GM21526 (cell line): ENCODE data around the gene CEP135.

ENCODE experiments used
- ATAC-seq: cut with Tn5 transposase; IDR thresholded peaks from one replicate; pipeline ENCODE4 v1.9.1; 2021; ENCODE audit warnings: moderate library complexity; ENCODE audit not compliant: unreplicated experiment, low FRiP score

The CEP135 gene

GRCh38 chr4:56007154-56007553 is 58.4 kb downstream of the CEP135 start:
- ATAC-seq = no peak

- no peak for ATAC-seq
Observed at GRCh38 chr4:56008206-56008605, 59.5 kb downstream of the CEP135 start.

- ATAC-seq = no peak
Observed at GRCh38 chr4:56026596-56026995, 77.9 kb downstream of the CEP135 start.

GRCh38 chr4:56028165-56028564 is 79.4 kb downstream of the CEP135 start:
- ATAC-seq = no peak

GRCh38 chr4:56038487-56039162 is 89.9 kb downstream of the CEP135 start:
- ATAC-seq = no peak

GRCh38 chr4:56040842-56041241 is 92.1 kb downstream of the CEP135 start:
- no peak for ATAC-seq

- ATAC-seq = no peak
Observed at GRCh38 chr4:56042225-56042624, 93.5 kb downstream of the CEP135 start.

- ATAC-seq = no peak
Observed at GRCh38 chr4:56048383-56048701, 99.6 kb downstream of the CEP135 start.

- ATAC-seq = peak; percentile 97
Observed at GRCh38 chr4:56048702-56049431, 100.1 kb downstream of the CEP135 start.

- no peak for ATAC-seq
Observed at GRCh38 chr4:56050625-56051024, 101.9 kb downstream of the CEP135 start.

- no peak for ATAC-seq
Observed at GRCh38 chr4:56051029-56051709, 102.4 kb downstream of the CEP135 start.

GRCh38 chr4:56051710-56052075 is 102.9 kb downstream of the CEP135 start:
- ATAC-seq = no peak

GRCh38 chr4:56052481-56052880 is 103.7 kb downstream of the CEP135 start:
- no peak for ATAC-seq

GRCh38 chr4:56052966-56053365 is 104.2 kb downstream of the CEP135 start:
- ATAC-seq = no peak

GRCh38 chr4:56055027-56055977 is 106.6 kb downstream of the CEP135 start:
- ATAC-seq = no peak

GRCh38 chr4:56055991-56056390 is 107.2 kb downstream of the CEP135 start:
- no peak for ATAC-seq

- no peak for ATAC-seq
Observed at GRCh38 chr4:56058555-56058954, 109.8 kb downstream of the CEP135 start.

- ATAC-seq = no peak
Observed at GRCh38 chr4:56060036-56060435, 111.3 kb downstream of the CEP135 start.

- no peak for ATAC-seq
Observed at GRCh38 chr4:56062106-56062505, 113.4 kb downstream of the CEP135 start.

GRCh38 chr4:56062526-56063145 is 113.9 kb downstream of the CEP135 start:
- ATAC-seq = no peak
